Ectodermal cell (in vitro differentiated cells): ENCODE data around the gene BLMH.

ENCODE experiments used
- H3K27ac ChIP-seq: 2 replicates; pipeline ENCODE4 v1.7.0; 2013; ENCODE audit warnings: mild to moderate bottlenecking, low read depth, low read length; ENCODE audit not compliant: insufficient read depth, poor library complexity, severe bottlenecking
- H3K27me3 ChIP-seq: 2 replicates; pipeline ENCODE4 v1.7.0; 2013; ENCODE audit warnings: mild to moderate bottlenecking, low read length; ENCODE audit not compliant: insufficient read depth, control insufficient read depth, poor library complexity, severe bottlenecking
- H3K36me3 ChIP-seq: one replicate; pipeline ENCODE4 v1.7.0; 2013; ENCODE audit warnings: low read length; ENCODE audit not compliant: control insufficient read depth, insufficient read depth
- H3K4me1 ChIP-seq: one replicate; pipeline ENCODE4 v1.7.0; 2013; ENCODE audit warnings: low read length; ENCODE audit not compliant: control insufficient read depth, insufficient read depth
- H3K4me3 ChIP-seq: 2 replicates; pipeline ENCODE4 v1.7.0; 2013; ENCODE audit warnings: low read depth, low read length, control low read depth; ENCODE audit not compliant: insufficient read depth
- H3K9me3 ChIP-seq: 2 replicates; pipeline ENCODE4 v1.7.0; 2013; ENCODE audit warnings: mild to moderate bottlenecking, low read length, moderate library complexity; ENCODE audit not compliant: control insufficient read depth
- WGBS, 2 experiments: methylation state at CpG; one replicate each; pipeline ENCODE4 v1.1.7; 2013; ENCODE audit warnings: missing lambda C conversion rate in 2 of 2; 5-methylcytosine and 5-hydroxymethylcytosine counted together

The BLMH gene

GRCh38 chr17:30238387-30239088 is 53.2 kb downstream of the BLMH start:
- Histone ChIP-seq H3K9me3 (no peaks in the 10 kb centered on the region), H3K27me3 (peaks cover 67% of the 10 kb centered on the region), H3K27ac (no peak overlapping the region), H3K36me3 (no peaks in the 10 kb centered on the region), H3K4me3 (peak overlapping the region; percentile 3), H3K4me1 (peaks cover 28% of the 10 kb centered on the region)
- WGBS, 2 experiments, result 6 to 8% methylated on average over 27 of the region's 27 CpGs

DNA sequence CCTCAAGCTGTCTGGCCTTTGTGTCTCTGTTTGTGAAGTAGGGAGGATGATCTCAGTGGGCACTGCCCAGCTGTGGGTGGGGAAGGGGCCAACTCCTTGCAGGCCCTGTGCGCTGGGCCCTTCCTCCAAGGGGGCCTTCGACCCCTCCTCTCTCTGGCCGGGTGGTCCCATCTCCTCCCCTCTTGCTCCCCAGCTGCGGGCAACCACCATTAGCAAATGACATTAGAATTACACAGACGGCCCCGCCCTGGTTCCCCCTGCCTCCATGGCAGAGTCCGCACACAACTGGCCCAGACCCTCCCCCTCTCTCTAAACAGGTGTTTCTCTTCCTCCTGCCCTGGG is 53.8 kb downstream of the BLMH start:
- Histone ChIP-seq H3K4me1 (peaks cover 28% of the 10 kb centered on the region), H3K4me3 (peak overlapping the region; percentile 3), H3K9me3 (no peaks in the 10 kb centered on the region), H3K27me3 (peaks cover 73% of the 10 kb centered on the region), H3K36me3 (no peaks in the 10 kb centered on the region), H3K27ac (no peak overlapping the region)
- WGBS, 2 experiments, result 10% methylated on average over 7 of the region's 7 CpGs

GRCh38 chr17:30237296-30238002 is 54.3 kb downstream of the BLMH start:
- Histone ChIP-seq H3K4me3 (no peak overlapping the region), H3K27ac (no peak overlapping the region), H3K36me3 (no peaks in the 10 kb centered on the region), H3K9me3 (no peaks in the 10 kb centered on the region), H3K27me3 (peaks cover 78% of the 10 kb centered on the region), H3K4me1 (peaks cover 28% of the 10 kb centered on the region)
- 19 to 22% methylated on average over 21 of the region's 21 CpGs for whole genome bisulfite sequencing, 2 experiments

GRCh38 chr17:30236766-30237165 is 55.0 kb downstream of the BLMH start:
- Histone ChIP-seq H3K4me1 (peaks cover 28% of the 10 kb centered on the region), H3K4me3 (no peak overlapping the region), H3K36me3 (no peaks in the 10 kb centered on the region), H3K27me3 (peaks cover 85% of the 10 kb centered on the region), H3K27ac (no peak overlapping the region), H3K9me3 (no peaks in the 10 kb centered on the region)
- WGBS, 2 experiments, result 7 to 8% methylated on average over 16 to 20 of the region's 20 CpGs

- Histone ChIP-seq H3K4me1 (peaks cover 28% of the 10 kb centered on the region), H3K4me3 (peak overlapping the region; percentile 21), H3K27me3 (peaks cover 87% of the 10 kb centered on the region), H3K27ac (no peak overlapping the region), H3K9me3 (no peaks in the 10 kb centered on the region), H3K36me3 (no peaks in the 10 kb centered on the region)
- 56 to 57% methylated on average over 10 of the region's 10 CpGs for WGBS, 2 experiments
Measured at GRCh38 chr17:30236297-30236624, 55.5 kb downstream of the BLMH start.

DNA sequence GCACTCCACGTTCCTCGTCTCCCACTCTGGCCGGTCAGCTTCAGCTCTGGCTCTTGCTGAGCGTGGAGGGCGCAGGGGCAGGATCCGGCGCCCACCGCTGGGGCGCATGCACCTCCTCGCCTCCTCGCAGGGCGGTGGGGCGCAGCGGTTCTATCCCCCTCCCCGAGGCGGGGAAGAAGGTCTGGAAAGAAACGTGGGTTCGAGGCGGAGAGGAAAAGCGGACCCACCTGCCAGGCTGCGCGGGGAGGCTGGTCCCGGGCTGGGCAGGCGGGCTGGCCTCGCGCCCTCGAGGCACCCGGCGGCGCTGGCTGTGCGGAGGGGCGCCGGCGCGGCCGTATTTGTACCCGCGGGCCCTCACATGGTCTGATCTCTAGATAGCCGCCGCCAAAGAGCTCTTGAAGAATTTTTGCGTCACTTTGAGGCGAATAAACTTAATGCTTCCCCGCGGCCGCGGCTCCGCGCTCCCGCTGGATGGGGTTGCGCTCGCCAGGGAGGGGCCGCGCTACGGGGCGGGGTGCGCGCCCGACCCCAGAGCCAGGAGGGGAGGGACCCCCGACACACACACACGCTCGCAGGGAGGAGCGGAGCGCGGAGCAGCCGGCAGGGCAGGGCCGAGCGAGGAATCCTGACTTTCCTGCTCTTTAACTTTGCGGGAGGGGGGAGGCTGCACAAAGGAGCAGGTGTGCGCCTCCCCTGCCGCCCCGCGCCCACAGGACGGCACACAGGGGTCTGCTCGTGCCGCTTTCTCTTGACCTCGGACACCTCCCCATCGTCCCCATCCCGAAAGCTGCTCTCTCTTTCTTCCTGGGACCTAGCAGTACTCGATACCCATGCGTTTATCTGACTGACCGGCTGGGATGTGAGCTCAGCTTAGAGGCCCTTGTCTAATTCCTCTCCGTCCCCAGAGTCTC is 56.1 kb downstream of the BLMH start, which contains the start of gene SLC6A4:
Gene SLC6A4, minus strand, starts transcription at position 312 of the 911 bp plus-strand sequence. CDS start 13,739 bp downstream, outside the sequence.
- Histone ChIP-seq H3K4me3 (peak within 1 kb of the TSS; percentile 21), H3K27me3 (peaks cover 91% of the 10 kb centered on the region), H3K9me3 (no peaks in the 10 kb centered on the region), H3K27ac (no peak within 1 kb of the TSS), H3K4me1 (peaks cover 28% of the 10 kb centered on the region), H3K36me3 (no peaks in the 10 kb centered on the region)
- whole genome bisulfite sequencing, 2 experiments, result 6 to 7% methylated on average over 82 of the region's 82 CpGs

GRCh38 chr17:30234964-30235363 is 56.8 kb downstream of the BLMH start:
- Histone ChIP-seq H3K27me3 (peaks cover 92% of the 10 kb centered on the region), H3K36me3 (no peaks in the 10 kb centered on the region), H3K4me3 (no peak overlapping the region), H3K9me3 (no peaks in the 10 kb centered on the region), H3K4me1 (peaks cover 28% of the 10 kb centered on the region), H3K27ac (no peak overlapping the region)
- 65% methylated on average over 12 of the region's 12 CpGs for WGBS, 2 experiments

GRCh38 chr17:30234296-30234695 is 57.4 kb downstream of the BLMH start:
- Histone ChIP-seq H3K4me1 (peaks cover 28% of the 10 kb centered on the region), H3K9me3 (no peaks in the 10 kb centered on the region), H3K36me3 (no peaks in the 10 kb centered on the region), H3K27me3 (peaks cover 86% of the 10 kb centered on the region), H3K27ac (no peak overlapping the region), H3K4me3 (no peak overlapping the region)
- WGBS, 2 experiments, result 85 to 90% methylated on average over 6 of the region's 6 CpGs

GRCh38 chr17:30232824-30233427 is 58.8 kb downstream of the BLMH start:
- H3K9me3 ChIP-seq, result no peaks in the 10 kb centered on the region
- WGBS, 2 experiments, result 81 to 82% methylated on average over 11 of the region's 11 CpGs
- no peak overlapping the region for H3K4me3 ChIP-seq
- H3K36me3 ChIP-seq, result no peaks in the 10 kb centered on the region
- peaks cover 17% of the 10 kb centered on the region for H3K4me1 ChIP-seq
- peaks cover 72% of the 10 kb centered on the region for H3K27me3 ChIP-seq
- no peak overlapping the region for H3K27ac ChIP-seq
